ENCODE results near the gene PTPRN2. TPM values are rescaled to one million over a fixed set of nuclear protein-coding genes. Genes with fewer than 3 reads are reported as not detected.

Gene PTPRN2
- total RNA-seq, 1 experiment from 2014 or later, result 1.7 TPM

DNA sequence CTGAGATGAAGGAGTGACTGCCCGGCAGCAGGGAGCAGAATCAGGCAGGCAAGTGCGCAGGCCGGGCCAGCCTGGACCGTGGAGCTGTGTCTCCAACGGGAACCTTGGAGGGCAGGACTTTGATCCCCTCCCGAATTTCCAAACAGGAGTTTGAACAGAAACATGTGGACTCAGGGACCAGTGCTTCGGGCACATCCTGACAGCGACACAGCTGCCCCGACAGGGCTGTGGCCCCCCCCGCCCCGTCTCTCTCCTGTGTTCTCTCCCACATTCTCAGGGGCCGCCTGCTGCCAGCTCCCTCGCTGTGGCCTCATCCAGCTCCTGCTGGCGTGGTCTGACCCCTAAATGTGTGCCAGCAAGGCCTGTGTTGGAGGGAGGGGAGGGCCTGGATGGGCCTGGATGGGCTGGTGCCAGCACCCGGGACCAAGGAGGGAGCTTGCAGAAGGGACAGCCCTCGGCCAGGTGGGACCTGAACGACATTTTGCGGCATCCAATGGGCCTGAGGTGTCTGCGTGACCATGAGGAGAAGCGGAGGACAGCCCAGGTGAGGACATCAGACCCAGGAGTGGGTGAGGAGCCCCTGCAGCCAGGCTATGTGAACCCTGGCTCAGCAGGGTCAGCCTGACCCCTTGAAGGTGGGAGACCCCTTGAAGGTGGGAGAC, 1027.9 kb downstream of the PTPRN2 start:
- H3K4me3 ChIP-seq (ENCODE audit: low read length), result no peak overlapping the region
- H3K27me3 ChIP-seq (ENCODE audit: low read length), result no peaks in the 10 kb centered on the region
- no peak overlapping the region for H3K4me2 ChIP-seq (ENCODE audit: low read depth, low read length, poor library complexity, severe bottlenecking)
- H3K27ac ChIP-seq (ENCODE audit: low read length), result no peak overlapping the region
- no peaks in the 10 kb centered on the region for H3K36me3 ChIP-seq (ENCODE audit: insufficient read depth, low read length)
- no peak overlapping the region for H2AFZ ChIP-seq (ENCODE audit: low read length)
- H3K79me2 ChIP-seq (ENCODE audit: low read length), result no peaks in the 10 kb centered on the region
- H3K9me3 ChIP-seq (ENCODE audit: low read length), result no peaks in the 10 kb centered on the region
- H3K9me2 ChIP-seq (replicated peaks; ENCODE audit: insufficient read depth, low read length), result no peaks in the 10 kb centered on the region; the same call in 1 of the 2 replicates
- no peaks in the 10 kb centered on the region for H4K20me1 ChIP-seq (ENCODE audit: insufficient read depth, low read depth, low read length)
- no peak for DNase-seq
- H3K9ac ChIP-seq (ENCODE audit: low read length), result no peak overlapping the region
- no peaks in the 10 kb centered on the region for H3K4me1 ChIP-seq (ENCODE audit: low read length)

GRCh38 chr7:157558875-157559595, 1028.6 kb downstream of the PTPRN2 start:
- Histone ChIP-seq H3K9me2 (replicated peaks; ENCODE audit: insufficient read depth, low read length) (no peaks in the 10 kb centered on the region), H3K27ac (ENCODE audit: low read length) (no peak overlapping the region), H3K27me3 (ENCODE audit: low read length) (no peaks in the 10 kb centered on the region), H3K36me3 (ENCODE audit: insufficient read depth, low read length) (no peaks in the 10 kb centered on the region), H3K9me3 (ENCODE audit: low read length) (no peaks in the 10 kb centered on the region), H3K4me3 (ENCODE audit: low read length) (no peak overlapping the region), H3K9ac (ENCODE audit: low read length) (no peak overlapping the region), H2AFZ (ENCODE audit: low read length) (no peak overlapping the region), H3K4me1 (ENCODE audit: low read length) (no peaks in the 10 kb centered on the region), H3K79me2 (ENCODE audit: low read length) (no peaks in the 10 kb centered on the region), H3K4me2 (ENCODE audit: low read depth, low read length, poor library complexity, severe bottlenecking) (no peak overlapping the region), H4K20me1 (ENCODE audit: insufficient read depth, low read depth, low read length) (no peaks in the 10 kb centered on the region)
- no peak for DNase-seq

GRCh38 chr7:157558516-157558874, 1029.1 kb downstream of the PTPRN2 start:
- Histone ChIP-seq H2AFZ (ENCODE audit: low read length) (no peak overlapping the region), H3K36me3 (ENCODE audit: insufficient read depth, low read length) (no peaks in the 10 kb centered on the region), H3K27me3 (ENCODE audit: low read length) (no peaks in the 10 kb centered on the region), H3K9ac (ENCODE audit: low read length) (no peak overlapping the region), H4K20me1 (ENCODE audit: insufficient read depth, low read depth, low read length) (no peaks in the 10 kb centered on the region), H3K9me3 (ENCODE audit: low read length) (no peaks in the 10 kb centered on the region), H3K4me1 (ENCODE audit: low read length) (no peaks in the 10 kb centered on the region), H3K79me2 (ENCODE audit: low read length) (no peaks in the 10 kb centered on the region), H3K27ac (ENCODE audit: low read length) (no peak overlapping the region), H3K4me2 (ENCODE audit: low read depth, low read length, poor library complexity, severe bottlenecking) (no peak overlapping the region), H3K4me3 (ENCODE audit: low read length) (no peak overlapping the region), H3K9me2 (replicated peaks; ENCODE audit: insufficient read depth, low read length) (no peaks in the 10 kb centered on the region)
- DNase-seq, result no peak

- H3K79me2 ChIP-seq (ENCODE audit: low read length), result no peaks in the 10 kb centered on the region
- no peaks in the 10 kb centered on the region for H3K27me3 ChIP-seq (ENCODE audit: low read length)
- H3K4me3 ChIP-seq (ENCODE audit: low read length), result no peak overlapping the region
- H3K36me3 ChIP-seq (ENCODE audit: insufficient read depth, low read length), result no peaks in the 10 kb centered on the region
- no peaks in the 10 kb centered on the region for H4K20me1 ChIP-seq (ENCODE audit: insufficient read depth, low read depth, low read length)
- no peak overlapping the region for H2AFZ ChIP-seq (ENCODE audit: low read length)
- DNase-seq, result no peak
- H3K9ac ChIP-seq (ENCODE audit: low read length), result no peak overlapping the region
- H3K4me2 ChIP-seq (ENCODE audit: low read depth, low read length, poor library complexity, severe bottlenecking), result no peak overlapping the region
- no peak overlapping the region for H3K27ac ChIP-seq (ENCODE audit: low read length)
- H3K9me3 ChIP-seq (ENCODE audit: low read length), result no peaks in the 10 kb centered on the region
- H3K9me2 ChIP-seq (replicated peaks; ENCODE audit: insufficient read depth, low read length), result no peaks in the 10 kb centered on the region
- H3K4me1 ChIP-seq (ENCODE audit: low read length), result no peaks in the 10 kb centered on the region
Measured at GRCh38 chr7:157558061-157558460, 1029.6 kb downstream of the PTPRN2 start.

DNA sequence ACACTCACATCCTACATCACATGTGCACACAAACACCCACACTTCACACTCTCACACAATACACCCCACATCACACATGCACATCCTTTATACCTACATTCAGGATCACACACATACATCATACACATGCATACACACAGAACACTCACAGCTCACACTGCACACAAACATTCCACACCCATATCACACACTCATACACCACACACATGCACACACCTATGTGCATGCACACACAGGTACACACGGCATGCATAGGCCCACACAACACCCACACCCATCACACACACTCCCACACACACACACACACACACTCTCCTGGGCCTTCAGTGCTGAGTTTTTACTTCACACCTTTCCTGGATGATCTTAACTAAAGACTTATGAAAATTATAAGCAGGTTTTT, 1030.4 kb downstream of the PTPRN2 start:
- Histone ChIP-seq H3K27me3 (ENCODE audit: low read length) (no peaks in the 10 kb centered on the region), H3K4me3 (ENCODE audit: low read length) (no peak overlapping the region), H3K36me3 (ENCODE audit: insufficient read depth, low read length) (no peaks in the 10 kb centered on the region), H3K9me2 (replicated peaks; ENCODE audit: insufficient read depth, low read length) (no peaks in the 10 kb centered on the region), H4K20me1 (ENCODE audit: insufficient read depth, low read depth, low read length) (no peaks in the 10 kb centered on the region), H3K4me2 (ENCODE audit: low read depth, low read length, poor library complexity, severe bottlenecking) (no peak overlapping the region), H2AFZ (ENCODE audit: low read length) (no peak overlapping the region), H3K9ac (ENCODE audit: low read length) (no peak overlapping the region), H3K27ac (ENCODE audit: low read length) (no peak overlapping the region), H3K4me1 (ENCODE audit: low read length) (no peaks in the 10 kb centered on the region), H3K79me2 (ENCODE audit: low read length) (no peaks in the 10 kb centered on the region), H3K9me3 (ENCODE audit: low read length) (no peaks in the 10 kb centered on the region)
- DNase-seq, result no peak

DNA sequence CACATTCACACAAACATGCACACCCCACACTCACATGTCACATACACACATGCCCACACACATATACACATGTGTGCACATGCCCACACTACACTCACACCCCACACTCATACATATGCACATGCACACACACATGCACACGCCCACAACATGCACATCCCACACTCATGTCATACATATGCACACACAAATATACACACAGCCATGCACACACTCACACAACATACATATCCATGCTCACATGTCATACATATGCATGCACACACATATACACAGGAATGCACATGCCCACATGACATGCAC, 1031.0 kb downstream of the PTPRN2 start:
- no peak overlapping the region for H3K9ac ChIP-seq (ENCODE audit: low read length)
- no peaks in the 10 kb centered on the region for H3K9me3 ChIP-seq (ENCODE audit: low read length)
- no peaks in the 10 kb centered on the region for H4K20me1 ChIP-seq (ENCODE audit: insufficient read depth, low read depth, low read length)
- no peak overlapping the region for H3K27ac ChIP-seq (ENCODE audit: low read length)
- no peak overlapping the region for H2AFZ ChIP-seq (ENCODE audit: low read length)
- no peak overlapping the region for H3K4me2 ChIP-seq (ENCODE audit: low read depth, low read length, poor library complexity, severe bottlenecking)
- H3K4me3 ChIP-seq (ENCODE audit: low read length), result no peak overlapping the region
- H3K36me3 ChIP-seq (ENCODE audit: insufficient read depth, low read length), result no peaks in the 10 kb centered on the region
- no peaks in the 10 kb centered on the region for H3K9me2 ChIP-seq (replicated peaks; ENCODE audit: insufficient read depth, low read length)
- no peaks in the 10 kb centered on the region for H3K79me2 ChIP-seq (ENCODE audit: low read length)
- no peak for DNase-seq
- H3K4me1 ChIP-seq (ENCODE audit: low read length), result no peaks in the 10 kb centered on the region
- no peaks in the 10 kb centered on the region for H3K27me3 ChIP-seq (ENCODE audit: low read length)

DNA sequence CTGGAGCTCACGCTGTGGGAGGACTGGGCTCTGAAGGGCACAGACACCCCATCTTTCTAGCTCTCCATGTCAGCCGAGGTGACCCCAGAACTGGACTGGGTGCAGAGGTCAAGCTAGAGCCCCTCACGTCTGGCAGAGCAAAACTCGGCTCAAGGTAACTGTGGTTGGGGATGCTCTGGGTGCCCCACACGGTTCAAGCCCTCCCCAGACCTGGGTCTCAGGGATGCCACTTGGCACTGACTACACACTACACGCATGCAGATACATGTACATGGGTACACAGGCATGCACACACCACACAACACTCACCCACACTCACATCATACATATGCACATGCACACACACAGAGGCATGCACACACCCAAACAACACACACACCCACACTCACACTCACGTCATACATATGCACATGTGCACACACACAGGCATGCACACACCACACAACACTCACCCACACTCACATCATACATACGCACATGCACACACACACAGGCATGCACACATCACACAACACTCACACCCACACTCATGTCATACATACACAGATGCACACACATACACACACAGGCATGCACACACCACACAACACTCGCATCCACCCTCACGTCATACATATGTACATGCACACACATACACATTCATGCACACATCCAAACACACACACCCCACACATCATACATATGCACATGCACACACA, 1031.5 kb downstream of the PTPRN2 start:
- no peak overlapping the region for H2AFZ ChIP-seq (ENCODE audit: low read length)
- H3K27ac ChIP-seq (ENCODE audit: low read length), result no peak overlapping the region
- H3K9ac ChIP-seq (ENCODE audit: low read length), result no peak overlapping the region
- no peak overlapping the region for H3K4me3 ChIP-seq (ENCODE audit: low read length)
- no peaks in the 10 kb centered on the region for H3K36me3 ChIP-seq (ENCODE audit: insufficient read depth, low read length)
- DNase-seq, result no peak
- no peaks in the 10 kb centered on the region for H3K9me3 ChIP-seq (ENCODE audit: low read length)
- H3K4me1 ChIP-seq (ENCODE audit: low read length), result no peaks in the 10 kb centered on the region
- no peaks in the 10 kb centered on the region for H4K20me1 ChIP-seq (ENCODE audit: insufficient read depth, low read depth, low read length)
- H3K27me3 ChIP-seq (ENCODE audit: low read length), result no peaks in the 10 kb centered on the region
- no peaks in the 10 kb centered on the region for H3K9me2 ChIP-seq (replicated peaks; ENCODE audit: insufficient read depth, low read length)
- no peak overlapping the region for H3K4me2 ChIP-seq (ENCODE audit: low read depth, low read length, poor library complexity, severe bottlenecking)
- no peaks in the 10 kb centered on the region for H3K79me2 ChIP-seq (ENCODE audit: low read length)

GRCh38 chr7:157555313-157555712, 1032.3 kb downstream of the PTPRN2 start:
- H3K9me3 ChIP-seq (ENCODE audit: low read length), result no peaks in the 10 kb centered on the region
- DNase-seq, result no peak
- H3K36me3 ChIP-seq (ENCODE audit: insufficient read depth, low read length), result no peaks in the 10 kb centered on the region
- no peaks in the 10 kb centered on the region for H3K9me2 ChIP-seq (replicated peaks; ENCODE audit: insufficient read depth, low read length)
- H3K9ac ChIP-seq (ENCODE audit: low read length), result no peak overlapping the region
- H3K4me2 ChIP-seq (ENCODE audit: low read depth, low read length, poor library complexity, severe bottlenecking), result no peak overlapping the region
- H2AFZ ChIP-seq (ENCODE audit: low read length), result no peak overlapping the region
- no peaks in the 10 kb centered on the region for H3K4me1 ChIP-seq (ENCODE audit: low read length)
- H3K4me3 ChIP-seq (ENCODE audit: low read length), result no peak overlapping the region
- H3K79me2 ChIP-seq (ENCODE audit: low read length), result no peaks in the 10 kb centered on the region
- no peaks in the 10 kb centered on the region for H3K27me3 ChIP-seq (ENCODE audit: low read length)
- H3K27ac ChIP-seq (ENCODE audit: low read length), result no peak overlapping the region
- no peaks in the 10 kb centered on the region for H4K20me1 ChIP-seq (ENCODE audit: insufficient read depth, low read depth, low read length)
